Keratinocyte (primary cell): ENCODE data around the gene DTX4. TPM values are rescaled to one million over a fixed set of nuclear protein-coding genes. Genes with fewer than 3 reads are reported as not detected.

Experiments
- DNase-seq: peaks from one replicate; pipeline ENCODE4 v3.0.0-alpha.2; 2011; ENCODE audit warnings: low read depth, missing footprints, low spot score
- FAIRE-seq: peaks from 2 replicates; lab custom pipeline; 2011; peaks lifted over from hg19 to GRCh38; lab: Jason Lieb, UNC
- H2AFZ ChIP-seq: 2 replicates; pipeline ENCODE4 v1.6.0; 2012; ENCODE audit warnings: low read length, control low read depth, inconsistent platforms; ENCODE audit not compliant: control insufficient read depth
- H3K27ac ChIP-seq: 2 replicates; pipeline ENCODE4 v1.5.1; 2011; ENCODE audit warnings: low read length; ENCODE audit not compliant: control insufficient read depth, insufficient read depth
- H3K27me3 ChIP-seq: 3 replicates; pipeline ENCODE4 v1.6.0; 2011; ENCODE audit warnings: low read length; ENCODE audit not compliant: control insufficient read depth, insufficient read depth; ENCODE audit errors: extremely low read depth
- H3K36me3 ChIP-seq, 2 experiments: 2 replicates in 1 of 2; 3 replicates in 1 of 2; pipeline ENCODE4 v1.5.1; 2011; ENCODE audit warnings: low read length in 2 of 2, mild to moderate bottlenecking in 1 of 2; ENCODE audit not compliant: control insufficient read depth in 2 of 2, insufficient read depth in 2 of 2; ENCODE audit errors: extremely low read depth in 1 of 2
- H3K4me1 ChIP-seq: 3 replicates; pipeline ENCODE4 v1.5.1; 2011; ENCODE audit warnings: low read length; ENCODE audit not compliant: control insufficient read depth, insufficient read depth; ENCODE audit errors: extremely low read depth
- H3K4me2 ChIP-seq: 3 replicates; pipeline ENCODE4 v1.6.0; 2011; ENCODE audit warnings: low read depth, low read length; ENCODE audit not compliant: control insufficient read depth, insufficient read depth; ENCODE audit errors: extremely low read depth
- H3K4me3 ChIP-seq, 3 experiments: fragments of 200-600 bp in 1 of 3; sonication (generic) in 1 of 3; 2 replicates in 2 of 3; 3 replicates in 1 of 3; pipeline ENCODE4 v1.5.1; 2011 to 2016; ENCODE audit warnings: low read length in 3 of 3, mild to moderate bottlenecking in 3 of 3, control low read depth in 2 of 3, inconsistent platforms in 1 of 3, low read depth in 1 of 3, mixed read lengths in 1 of 3, mixed run types in 1 of 3, moderate library complexity in 1 of 3; ENCODE audit not compliant: control insufficient read depth in 2 of 3, insufficient read depth in 2 of 3; ENCODE audit errors: extremely low read depth in 1 of 3
- H3K79me2 ChIP-seq: 2 replicates; pipeline ENCODE4 v1.6.0; 2012; ENCODE audit warnings: low read length; ENCODE audit not compliant: control insufficient read depth, insufficient read depth
- H3K9ac ChIP-seq: 3 replicates; pipeline ENCODE4 v1.6.0; 2011; ENCODE audit warnings: low read length; ENCODE audit not compliant: control insufficient read depth, insufficient read depth; ENCODE audit errors: extremely low read depth
- H3K9me1 ChIP-seq: 3 replicates; pipeline ENCODE4 v1.6.0; 2011; ENCODE audit warnings: low read length; ENCODE audit not compliant: control insufficient read depth, insufficient read depth; ENCODE audit errors: extremely low read depth
- H3K9me3 ChIP-seq: 2 replicates; pipeline ENCODE4 v1.5.1; 2012; ENCODE audit warnings: low read depth, low read length; ENCODE audit not compliant: control insufficient read depth
- H4K20me1 ChIP-seq: 3 replicates; pipeline ENCODE4 v1.6.0; 2011; ENCODE audit warnings: low read length; ENCODE audit not compliant: control insufficient read depth, insufficient read depth; ENCODE audit errors: extremely low read depth
- CTCF ChIP-seq, 3 experiments: IDR thresholded peaks in 1 of 3; conservative IDR thresholded peaks in 1 of 3; optimal IDR thresholded peaks in 1 of 3; 2 replicates in 2 of 3; 3 replicates in 1 of 3; pipeline versions ENCODE3 to v1.5.1; 2011; ENCODE audit warnings: low read length in 3 of 3, mild to moderate bottlenecking in 3 of 3, moderate library complexity in 2 of 3, control low read depth in 1 of 3, inconsistent platforms in 1 of 3; ENCODE audit not compliant: insufficient read depth in 2 of 3; ENCODE audit errors: extremely low read depth in 1 of 3
- EZH2 ChIP-seq: IDR thresholded peaks from one replicate; pipeline ENCODE4 v1.6.1; 2012; ENCODE audit warnings: inconsistent platforms, mild to moderate bottlenecking, low read length, moderate library complexity
- dilution Hi-C: fragments of 300-500 bp; cut with MboI; formaldehyde crosslinking; loops from one replicate; pipeline ENCODE4 v1.7.0; 2020; ENCODE audit warnings: low sequenced_read_pairs; ENCODE audit not compliant: extremely low pct_ligation_motif_present
- polyA plus RNA-seq, 5 experiments: library from polyadenylated mRNA; depleted of rRNA in 3 of 5; stranded (reverse) in 3 of 5; stranded (forward) in 1 of 5; unstranded in 1 of 5; fragments of >200 nt; gene quantifications; 1 replicate in 1 of 5; 2 replicates in 3 of 5; 3 replicates in 1 of 5; pipeline versions ENCODE4 v1.2.1 to v1.2.3, GENCODE V29; 2011 to 2012; ENCODE audit warnings: missing spikeins in 2 of 5, low read depth in 1 of 5, low replicate concordance in 1 of 5

DTX4 gene
- polyA plus RNA-seq, 1 donor (not counting 4 experiments of a cell fraction or from before 2014, with no cell fraction given): 1.6 TPM

GRCh38 chr11:59249535-59249934, 77.6 kb downstream of the DTX4 start:
- no peaks in the 10 kb centered on the region for H3K27me3 ChIP-seq
- H3K36me3 ChIP-seq: no peaks in the 10 kb centered on the region
- H3K4me1 ChIP-seq: no peaks in the 10 kb centered on the region
- no peaks in the 10 kb centered on the region for H3K9me1 ChIP-seq
- TF ChIP-seq CTCF (optimal IDR thresholded peaks at IDR 0.05 in 1 of 3, IDR thresholded peaks at IDR 0.05 in 1 of 3, conservative IDR thresholded peaks at IDR 0.05 in 1 of 3; ENCODE audit: extremely low read depth in 1 of 3, insufficient read depth in 2 of 3, low read length in 3 of 3) (no peak), EZH2 (no peak)
- no peaks in the 10 kb centered on the region for H4K20me1 ChIP-seq
- no peak overlapping the region for H3K27ac ChIP-seq
- H3K79me2 ChIP-seq: no peaks in the 10 kb centered on the region
- DNase-seq: no peak
- H3K9ac ChIP-seq: no peak overlapping the region
- no peak overlapping the region for H2AFZ ChIP-seq
- no peak for FAIRE-seq
- H3K9me3 ChIP-seq: no peaks in the 10 kb centered on the region
- H3K4me2 ChIP-seq: no peak overlapping the region
- dilution Hi-C loops: no loop called here
- no peak overlapping the region for H3K4me3 ChIP-seq

- Histone ChIP-seq H3K9me3 (no peaks in the 10 kb centered on the region), H2AFZ (no peak overlapping the region), H3K4me2 (no peak overlapping the region), H3K9ac (no peak overlapping the region), H3K4me3 (no peak overlapping the region), H3K27ac (no peak overlapping the region), H4K20me1 (no peaks in the 10 kb centered on the region), H3K79me2 (no peaks in the 10 kb centered on the region), H3K27me3 (peaks cover 4% of the 10 kb centered on the region), H3K4me1 (no peaks in the 10 kb centered on the region), H3K36me3 (no peaks in the 10 kb centered on the region), H3K9me1 (no peaks in the 10 kb centered on the region)
- dilution Hi-C loops: no loop called here
- no peak for TF ChIP-seq EZH2
- TF ChIP-seq CTCF (optimal IDR thresholded peaks at IDR 0.05 in 1 of 3, IDR thresholded peaks at IDR 0.05 in 1 of 3, conservative IDR thresholded peaks at IDR 0.05 in 1 of 3; ENCODE audit: extremely low read depth in 1 of 3, insufficient read depth in 2 of 3, low read length in 3 of 3): no peak
- DNase-seq (no peak), FAIRE-seq (no peak)
Measured at GRCh38 chr11:59253001-59253400, 81.1 kb downstream of the DTX4 start.
